Right lobe of liver (tissue), 4 donors: Measurements from ENCODE around the gene KCNQ1.

Source experiments
- POLR2A ChIP-seq: fragments of 450-650 bp; IDR thresholded peaks from one replicate; pipeline ENCODE4 v1.6.1; 2017; ENCODE audit warnings: antibody characterized with exemption, mild to moderate bottlenecking
- TF ChIP-seq, protein P1 (sequence below), 4 donors: fragments of 200-600 bp in 3 of 4; fragments of 450-650 bp in 1 of 4; IDR thresholded peaks; one replicate each; pipeline versions ENCODE4 v1.5.1 to v1.8.0; 2016 to 2022; ENCODE audit warnings: antibody characterized with exemption in 4 of 4, mild to moderate bottlenecking in 2 of 4
- donor health status: DM: no; HTN: no; CAD: no.
- donor health status: DM: no; HTN: no; CAD: no.
- donor health status: DM: no; HTN: yes; CAD: no.

DNA sequence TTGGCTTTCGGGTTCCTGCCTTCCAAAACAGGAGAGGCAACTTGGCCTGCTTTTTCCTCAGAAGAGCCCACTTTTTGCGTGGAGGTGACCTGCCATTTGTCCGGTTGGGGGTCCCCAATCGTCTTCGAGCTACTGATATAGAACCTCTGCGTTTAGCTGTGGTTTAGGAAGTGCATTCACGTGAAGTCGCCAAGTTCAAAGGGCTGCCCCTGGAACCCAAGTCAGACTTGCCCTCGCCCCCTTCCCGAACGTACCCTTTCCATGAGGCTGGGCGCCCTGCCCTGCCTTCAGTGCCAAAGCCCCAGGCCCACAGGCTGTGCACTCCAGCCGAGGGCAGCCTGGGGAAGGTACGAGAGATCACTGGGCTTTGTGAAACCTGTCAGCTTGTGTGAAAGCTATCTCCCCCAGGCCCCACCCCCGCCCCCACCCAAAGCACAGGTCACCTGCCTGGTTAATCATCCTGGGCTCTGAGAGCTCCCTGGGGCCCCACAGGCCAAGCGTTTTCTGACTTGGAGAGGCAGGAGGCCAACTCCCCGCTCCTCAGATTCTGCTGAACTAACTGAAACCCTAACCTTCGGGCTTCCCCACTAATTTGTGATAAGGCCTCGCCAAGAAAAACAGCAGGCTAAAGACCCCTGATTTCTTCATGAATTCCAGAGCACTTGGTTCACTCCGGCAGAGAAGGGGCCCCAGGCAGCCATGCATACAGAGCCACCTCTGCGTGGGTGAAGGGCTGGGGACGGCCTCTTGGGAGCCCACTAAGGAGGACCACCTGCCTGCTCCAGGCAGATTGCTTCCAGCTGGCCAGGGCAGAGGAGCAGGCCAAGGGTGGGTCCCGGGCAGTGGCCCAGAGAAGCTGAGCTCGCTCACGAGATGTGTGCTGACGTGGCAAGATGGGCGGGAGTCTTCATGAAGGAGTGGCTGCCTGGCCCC, 280.8 kb downstream of the KCNQ1 start:
- TF ChIP-seq, protein P1, sequence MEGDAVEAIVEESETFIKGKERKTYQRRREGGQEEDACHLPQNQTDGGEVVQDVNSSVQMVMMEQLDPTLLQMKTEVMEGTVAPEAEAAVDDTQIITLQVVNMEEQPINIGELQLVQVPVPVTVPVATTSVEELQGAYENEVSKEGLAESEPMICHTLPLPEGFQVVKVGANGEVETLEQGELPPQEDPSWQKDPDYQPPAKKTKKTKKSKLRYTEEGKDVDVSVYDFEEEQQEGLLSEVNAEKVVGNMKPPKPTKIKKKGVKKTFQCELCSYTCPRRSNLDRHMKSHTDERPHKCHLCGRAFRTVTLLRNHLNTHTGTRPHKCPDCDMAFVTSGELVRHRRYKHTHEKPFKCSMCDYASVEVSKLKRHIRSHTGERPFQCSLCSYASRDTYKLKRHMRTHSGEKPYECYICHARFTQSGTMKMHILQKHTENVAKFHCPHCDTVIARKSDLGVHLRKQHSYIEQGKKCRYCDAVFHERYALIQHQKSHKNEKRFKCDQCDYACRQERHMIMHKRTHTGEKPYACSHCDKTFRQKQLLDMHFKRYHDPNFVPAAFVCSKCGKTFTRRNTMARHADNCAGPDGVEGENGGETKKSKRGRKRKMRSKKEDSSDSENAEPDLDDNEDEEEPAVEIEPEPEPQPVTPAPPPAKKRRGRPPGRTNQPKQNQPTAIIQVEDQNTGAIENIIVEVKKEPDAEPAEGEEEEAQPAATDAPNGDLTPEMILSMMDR (IDR thresholded peaks at IDR 0.05) = no peak
- TF ChIP-seq POLR2A = no peak
